Stimulated activated CD8-positive, alpha-beta memory T cell treated with anti-CD3 and anti-CD28 coated beads, Interleukin-4, amount 100 ng/mL, for 24 hours (primary cell): Measurements from ENCODE around the gene PF4V1.
"Not testable (repeated sequence)": the region's sequence is repeated elsewhere in the genome, so short reads cannot be mapped to it uniquely, and the experiment has no call there.

ENCODE experiments used
- DNase-seq: peaks from one replicate; pipeline ENCODE4 v3.0.0-alpha.2; 2020; ENCODE audit warnings: low read depth

Gene PF4V1

DNA sequence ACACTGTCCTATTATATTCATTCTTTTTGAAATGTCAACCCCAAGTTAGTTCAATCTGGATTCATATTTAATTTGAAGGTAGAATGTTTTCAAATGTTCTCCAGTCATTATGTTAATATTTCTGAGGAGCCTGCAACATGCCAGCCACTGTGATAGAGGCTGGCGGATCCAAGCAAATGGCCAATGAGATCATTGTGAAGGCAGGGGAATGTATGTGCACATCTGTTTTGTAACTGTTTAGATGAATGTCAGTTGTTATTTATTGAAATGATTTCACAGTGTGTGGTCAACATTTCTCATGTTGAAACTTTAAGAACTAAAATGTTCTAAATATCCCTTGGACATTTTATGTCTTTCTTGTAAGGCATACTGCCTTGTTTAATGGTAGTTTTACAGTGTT, 17.7 kb downstream of the PF4V1 start:
- DNase-seq, result no peak

DNA sequence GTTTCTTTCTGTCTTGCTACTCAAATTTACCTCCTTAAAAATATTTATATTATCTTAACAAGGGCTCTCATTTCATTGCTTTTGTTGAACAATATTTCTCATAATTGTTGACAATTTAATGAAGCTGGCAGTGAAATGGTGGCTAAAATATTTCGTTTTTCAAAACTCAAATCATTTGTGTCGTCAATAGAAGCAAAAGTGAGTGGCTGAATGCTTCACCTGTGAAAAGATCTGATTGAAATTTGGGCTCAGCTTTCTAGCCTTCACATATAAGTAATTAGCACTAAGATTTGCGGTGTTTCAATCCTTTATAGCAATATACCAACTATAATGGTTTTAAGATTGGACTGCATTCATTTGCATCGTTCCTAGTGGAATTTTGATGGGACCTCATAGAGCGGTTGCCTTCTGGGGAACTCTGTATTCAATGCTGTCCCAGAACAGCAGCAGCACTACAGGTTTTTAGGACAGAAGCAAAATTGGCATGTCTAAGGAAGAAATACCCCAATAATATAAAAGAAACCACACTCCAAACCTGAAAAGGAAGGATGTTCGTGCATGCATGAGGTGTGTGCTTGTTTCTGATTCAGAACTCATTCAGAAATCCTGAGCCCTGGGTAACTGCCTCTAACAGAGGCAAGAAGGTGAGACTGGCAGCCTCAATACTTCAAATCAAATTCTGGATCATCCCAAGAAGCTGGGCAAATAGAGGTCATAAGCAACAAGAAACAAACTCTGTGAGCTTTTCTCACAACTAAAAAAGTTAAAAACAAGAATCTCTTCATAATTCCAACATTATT, 18.6 kb downstream of the PF4V1 start:
- DNase-seq, result no peak

DNA sequence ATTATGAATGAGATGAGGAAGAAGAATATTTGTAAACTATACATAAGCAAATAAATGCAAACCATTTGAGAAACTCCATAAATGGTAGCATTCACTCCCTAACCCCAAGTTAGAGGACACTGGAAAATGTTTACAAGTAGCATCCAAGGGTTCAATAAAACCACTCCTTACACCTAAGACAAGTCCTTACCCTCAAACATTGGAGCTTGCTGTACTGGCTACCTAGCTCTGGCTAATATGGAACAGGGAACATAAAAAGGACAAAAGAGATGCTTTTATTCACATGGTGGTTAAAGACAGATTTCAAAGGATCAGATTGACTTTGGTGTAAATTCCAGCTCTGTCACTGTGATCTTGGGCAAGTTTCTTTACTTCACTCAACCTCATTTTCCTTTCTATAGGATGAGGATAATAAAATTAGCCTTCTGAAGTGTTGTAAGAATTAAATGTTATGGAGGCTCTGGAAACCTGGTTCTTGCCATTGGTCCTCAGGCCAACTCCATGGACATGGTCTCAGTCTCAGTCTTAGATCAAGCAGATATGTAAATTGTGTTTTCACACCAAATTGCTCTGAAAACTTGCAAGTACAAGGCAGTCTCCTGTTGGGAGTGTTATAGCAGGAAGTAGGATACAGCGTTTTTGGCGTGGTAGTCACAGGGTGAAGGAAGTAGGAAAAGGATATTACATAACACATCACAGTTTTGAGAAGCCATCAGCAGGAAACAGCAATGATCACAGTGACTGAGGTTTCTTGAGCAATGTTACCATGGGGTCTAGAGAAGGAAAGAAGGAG, 19.4 kb downstream of the PF4V1 start:
- no peak for DNase-seq

DNA sequence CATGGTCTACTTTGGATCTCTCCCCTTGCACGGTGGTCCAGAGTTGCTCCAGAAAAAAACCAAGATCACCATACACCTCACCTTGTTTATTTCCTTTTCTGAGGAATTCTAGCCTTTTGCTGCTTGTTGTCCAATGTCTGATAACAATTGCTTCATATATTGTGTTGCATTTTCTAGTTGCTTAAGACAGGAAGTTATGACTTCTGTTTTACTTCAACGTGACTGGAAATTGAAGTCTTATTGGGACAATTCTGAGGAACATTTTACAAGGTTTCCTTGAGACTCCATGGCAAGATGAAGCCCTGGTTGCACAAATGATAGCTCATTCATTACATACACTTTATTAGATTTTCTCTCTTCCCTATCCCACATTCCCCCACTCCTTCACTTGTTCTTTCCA, 21.3 kb downstream of the PF4V1 start:
- no peak for DNase-seq

DNA sequence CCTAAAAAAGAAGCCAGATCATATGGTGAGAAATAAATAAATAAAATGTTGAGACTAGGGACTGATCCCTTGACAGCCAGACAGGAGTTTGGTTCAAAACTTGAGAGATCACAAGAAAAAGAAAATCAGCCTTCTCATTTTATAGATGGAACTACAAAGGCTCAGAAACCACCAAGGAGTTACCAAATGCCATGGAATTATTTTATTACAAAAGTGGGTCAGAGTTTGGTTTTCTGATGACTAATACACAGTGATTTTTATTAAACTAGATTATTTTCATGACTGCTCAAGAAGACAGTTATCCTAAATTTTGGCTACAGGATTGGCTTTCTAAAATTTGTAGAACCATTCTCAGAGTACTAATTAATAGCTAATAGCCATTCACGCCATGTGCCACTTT, 22.3 kb downstream of the PF4V1 start:
- DNase-seq, result no peak

DNA sequence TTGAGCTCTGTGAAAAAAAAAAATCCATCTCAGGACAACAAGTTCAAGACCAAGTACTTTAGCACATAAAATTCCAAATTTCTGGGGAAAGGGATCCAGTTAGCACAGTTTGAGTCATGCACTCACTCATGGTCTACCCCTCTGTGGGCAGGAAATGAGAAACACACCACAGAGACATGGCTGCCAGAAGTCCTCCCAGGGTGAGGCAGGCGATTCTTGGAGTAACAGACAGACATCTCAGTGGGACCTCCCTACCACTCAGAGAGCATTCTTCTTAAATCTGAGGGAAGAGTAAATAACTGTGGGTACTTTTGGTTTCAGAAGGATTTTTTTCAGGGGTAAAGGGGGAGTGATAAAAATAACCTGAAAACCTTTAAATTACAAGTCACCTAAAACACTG, 30.2 kb downstream of the PF4V1 start:
- DNase-seq, result no peak

DNA sequence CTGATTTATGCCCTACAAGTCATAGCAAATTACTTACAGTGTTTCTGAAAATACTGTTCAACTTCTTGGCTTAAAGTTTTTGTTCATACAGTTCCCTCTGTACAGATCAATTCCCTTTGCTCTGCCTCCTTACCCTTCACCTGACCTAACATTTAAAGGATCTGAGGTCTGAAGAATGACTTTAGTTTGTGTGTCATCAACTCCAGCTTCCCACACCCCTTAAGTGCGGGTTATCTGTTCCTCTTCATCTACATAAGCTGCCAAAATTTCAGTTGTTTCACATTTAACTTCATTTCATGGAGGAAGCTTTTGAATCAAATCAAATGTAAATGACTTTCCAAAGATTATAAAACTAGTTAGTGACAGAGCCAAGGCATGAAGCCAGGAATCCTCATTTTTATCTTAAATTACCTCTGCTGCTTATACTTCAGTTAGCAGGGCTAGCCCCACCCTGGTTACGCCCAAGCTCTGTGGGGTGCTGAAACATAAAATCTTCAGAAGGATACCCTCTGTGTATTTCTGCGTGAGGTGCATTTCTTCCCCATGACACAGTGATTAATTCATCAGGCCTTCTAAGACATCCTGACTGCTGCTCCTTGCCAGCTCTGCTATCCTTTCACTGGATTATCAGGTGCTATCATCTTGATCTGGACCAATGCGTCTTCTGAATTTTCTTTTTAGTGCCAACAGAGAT, 32.6 kb downstream of the PF4V1 start:
- DNase-seq, result no peak

DNA sequence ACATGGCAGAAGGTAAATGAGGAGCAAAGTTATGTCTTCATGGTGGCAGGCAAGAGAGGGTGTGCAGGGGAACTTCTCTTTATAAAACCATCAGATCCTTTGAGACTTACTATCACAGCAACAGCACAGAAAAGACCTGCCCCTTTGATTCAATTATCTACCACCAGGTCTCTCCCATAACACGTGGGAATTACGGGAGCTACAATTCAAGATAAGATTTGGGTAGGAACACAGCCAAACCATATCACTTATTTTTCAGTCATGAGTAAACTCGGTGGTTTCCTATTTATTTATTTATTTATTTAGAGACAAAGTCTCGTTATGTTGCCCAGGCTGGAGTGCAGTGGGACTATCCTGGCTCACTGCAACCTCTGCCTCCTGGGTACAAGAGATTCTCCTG, 38.2 kb downstream of the PF4V1 start:
- DNase-seq, result no peak

DNA sequence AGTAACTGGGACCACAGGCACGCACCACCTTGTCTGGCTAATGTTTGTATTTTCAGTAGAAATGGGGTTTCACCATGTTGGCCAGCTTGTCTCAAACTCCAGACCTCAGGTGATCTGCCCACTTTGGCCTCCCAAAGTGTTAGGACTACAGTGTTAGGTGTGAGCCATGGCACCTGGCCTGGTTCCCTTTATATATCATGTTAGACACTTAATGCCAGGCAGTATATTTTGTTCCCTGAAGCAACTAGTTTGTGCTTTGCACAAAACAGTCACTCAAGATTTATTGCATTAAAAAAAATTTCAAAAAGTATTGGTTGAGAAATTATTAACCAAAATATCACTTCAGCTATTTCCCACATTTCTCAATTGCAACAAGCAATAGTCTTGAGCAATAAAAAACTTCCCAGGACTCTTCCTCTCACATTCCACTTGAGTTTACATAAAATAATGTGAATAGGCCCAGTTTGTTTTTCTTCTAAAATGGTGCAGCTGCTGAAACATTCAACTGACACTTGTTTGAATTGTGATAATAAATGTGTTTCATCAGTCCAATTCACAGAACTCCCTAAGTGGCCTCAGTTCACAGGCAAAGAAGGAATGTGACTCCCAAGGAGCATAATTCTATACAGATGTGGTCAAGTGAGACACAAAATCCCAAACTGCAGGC, 38.8 kb downstream of the PF4V1 start:
- no peak for DNase-seq

DNA sequence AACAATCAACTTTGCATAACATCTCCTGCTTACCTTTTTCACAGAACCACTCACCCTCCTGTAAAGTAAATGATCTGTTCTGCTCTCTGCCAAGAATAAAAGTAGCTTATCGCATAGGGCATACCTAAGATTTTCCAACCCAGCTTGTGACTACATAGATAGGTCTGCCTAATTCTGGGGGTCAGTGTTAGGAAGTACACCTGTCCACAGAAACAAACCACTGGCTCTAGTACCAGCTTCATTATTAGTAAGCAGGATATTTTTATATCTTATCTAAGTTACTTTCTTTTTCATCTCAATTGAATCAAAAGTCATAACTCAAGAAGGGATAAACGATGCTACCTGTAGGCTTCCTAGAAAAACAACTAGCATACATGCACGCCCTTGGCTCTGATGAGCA, 39.9 kb downstream of the PF4V1 start:
- no peak for DNase-seq

DNA sequence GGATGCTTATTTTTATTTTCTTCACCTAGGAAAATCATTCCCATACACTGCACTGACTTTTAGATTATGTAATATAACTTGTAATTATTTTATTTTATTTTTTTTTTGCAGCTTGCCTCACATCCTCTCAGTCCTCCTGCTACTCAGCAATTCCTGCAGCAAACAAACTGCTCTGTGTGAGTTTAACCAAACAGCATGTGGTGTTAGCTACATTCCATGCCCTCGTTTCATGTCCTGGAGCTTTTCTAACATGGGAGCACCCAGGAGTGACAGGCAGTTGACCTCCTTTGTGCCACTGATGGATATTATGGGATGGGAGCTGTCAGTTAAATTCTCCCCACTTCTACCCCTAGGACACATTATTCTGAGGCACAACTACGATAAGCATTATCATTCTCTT, 40.9 kb downstream of the PF4V1 start:
- no peak for DNase-seq

DNA sequence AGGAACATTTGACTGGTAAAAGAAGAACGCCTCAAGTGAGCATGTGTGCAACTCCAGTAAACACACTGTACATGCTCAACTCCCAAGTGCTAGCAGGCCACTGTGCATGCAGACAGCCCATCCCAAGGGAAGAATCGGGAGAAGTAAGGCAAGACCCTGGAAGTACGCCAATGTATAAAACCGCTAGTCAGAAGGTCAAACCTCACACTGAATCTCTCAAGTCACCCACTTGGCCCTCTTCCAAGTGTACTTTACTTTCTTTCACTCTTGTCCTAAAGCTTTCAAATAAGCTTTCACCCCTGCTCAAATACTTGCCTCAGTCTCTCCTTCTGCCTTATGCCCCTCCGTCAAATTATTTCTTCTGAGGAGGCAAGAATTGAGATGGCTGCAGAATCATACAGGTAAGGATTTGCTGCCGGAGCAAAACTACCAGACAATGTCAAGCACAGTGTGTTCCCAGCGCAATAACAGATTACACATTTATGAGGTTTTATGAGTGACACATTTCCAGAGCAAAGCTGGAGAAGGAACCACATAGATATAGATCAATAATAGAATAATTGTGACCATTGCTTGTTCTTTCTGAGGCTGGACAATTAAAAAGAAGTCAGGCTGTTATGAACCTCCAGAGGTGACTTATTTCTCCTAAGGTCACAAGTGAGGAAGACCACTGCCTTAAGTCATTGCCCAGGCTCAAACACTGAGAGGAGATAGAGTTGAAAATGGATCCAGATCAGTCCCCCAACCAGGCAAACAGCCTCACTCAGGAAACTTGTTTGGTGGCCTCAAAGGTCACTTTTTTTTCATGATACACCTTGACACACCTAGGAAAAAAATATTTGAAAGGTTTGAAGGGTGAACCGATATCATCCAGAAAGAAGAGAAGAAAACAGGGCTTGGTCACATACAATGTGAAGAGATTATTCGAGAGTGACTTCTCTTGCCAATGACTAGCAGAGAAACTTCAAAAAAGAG, 42.4 kb downstream of the PF4V1 start:
- no peak for DNase-seq

DNA sequence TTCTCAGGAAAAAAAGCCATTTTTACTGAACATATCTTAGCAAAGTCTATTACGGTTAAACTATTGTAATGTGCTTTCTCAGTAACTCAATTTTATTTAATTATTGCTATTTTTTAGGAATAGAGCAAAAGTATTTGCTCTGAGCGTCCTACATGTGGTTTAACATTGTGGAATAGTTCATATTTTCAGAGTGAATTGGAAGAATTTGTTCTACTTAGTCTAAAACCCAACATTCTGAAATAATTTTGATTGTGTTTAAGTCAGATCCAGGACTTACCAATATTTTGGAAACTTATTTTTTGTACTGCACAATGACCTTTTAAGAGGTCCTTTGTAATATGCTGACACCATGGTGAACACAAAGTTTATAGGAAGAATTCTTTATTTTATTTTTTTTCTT, 43.3 kb downstream of the PF4V1 start:
- DNase-seq, result no peak

DNA sequence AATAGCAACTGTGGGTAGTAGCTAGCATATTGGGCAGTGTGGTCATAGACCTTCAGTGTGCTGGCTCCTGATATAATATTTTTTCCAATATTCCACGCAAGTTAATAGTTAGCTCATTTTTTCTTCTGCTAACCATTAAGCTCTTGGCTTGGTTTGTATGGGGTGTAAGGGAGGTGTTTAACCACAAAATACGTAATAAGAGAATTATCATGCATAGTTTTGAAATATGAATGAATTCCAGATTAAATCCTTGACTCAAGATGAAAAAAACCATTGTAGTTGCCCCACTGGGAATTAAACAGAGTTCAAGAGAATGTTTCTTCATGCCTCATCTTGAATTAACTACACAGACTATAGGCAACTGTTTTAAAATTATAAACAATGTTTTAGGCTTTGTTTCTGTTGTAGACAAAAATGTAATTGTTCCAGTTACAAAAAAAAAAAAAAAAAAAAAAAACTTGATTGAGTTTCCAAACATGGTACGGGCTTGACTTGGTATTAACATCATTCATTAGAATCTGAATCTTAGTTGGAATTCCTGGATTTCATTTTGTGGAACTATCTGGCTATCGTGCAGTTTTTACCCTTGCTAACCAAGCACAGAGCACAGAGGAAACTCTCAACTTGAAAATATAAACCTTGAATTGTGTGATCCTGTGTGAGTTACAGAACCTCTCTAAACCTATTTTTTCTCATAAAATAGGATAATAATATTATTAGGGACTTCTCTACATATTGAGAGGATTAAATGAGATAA, 44.5 kb downstream of the PF4V1 start:
- DNase-seq, result no peak

DNA sequence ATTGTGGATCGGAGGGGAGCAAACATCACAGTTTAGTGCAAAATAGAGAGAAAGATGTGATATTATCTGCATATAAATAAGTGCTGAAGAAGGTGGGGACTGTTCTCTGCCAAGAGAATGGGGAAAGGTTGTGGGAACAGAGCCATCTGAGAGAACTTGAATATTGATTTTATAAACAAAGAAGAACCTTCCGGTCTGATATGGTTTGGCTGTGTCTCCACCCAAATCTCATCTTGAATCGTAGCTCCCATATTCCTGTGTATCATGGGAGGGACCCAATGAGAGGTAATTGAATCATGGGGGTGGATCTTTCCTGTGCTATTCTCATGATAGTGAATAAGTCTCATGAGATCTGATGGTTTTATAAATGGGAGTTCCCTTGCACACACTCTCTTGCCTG, 46.2 kb downstream of the PF4V1 start:
- DNase-seq, result not testable (repeated sequence)

DNA sequence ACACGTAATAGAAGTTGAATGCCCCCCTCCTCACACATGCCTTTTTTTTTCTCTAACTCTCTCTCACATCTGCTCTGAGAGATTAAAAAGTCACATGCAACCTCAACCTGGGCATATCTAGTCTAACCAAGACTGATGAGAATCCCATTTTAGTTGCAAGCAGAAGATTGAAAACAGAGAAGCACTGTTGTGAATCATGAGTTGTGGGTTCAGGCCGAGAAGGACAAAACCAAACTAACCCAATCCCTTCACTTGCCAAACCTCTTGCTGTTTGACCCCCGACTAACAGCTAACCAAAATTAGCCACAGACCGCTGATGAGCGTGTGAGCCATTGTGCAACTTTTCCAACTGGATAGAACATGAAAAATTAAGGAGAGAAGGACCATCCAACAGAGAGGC, 47.9 kb downstream of the PF4V1 start:
- no peak for DNase-seq

DNA sequence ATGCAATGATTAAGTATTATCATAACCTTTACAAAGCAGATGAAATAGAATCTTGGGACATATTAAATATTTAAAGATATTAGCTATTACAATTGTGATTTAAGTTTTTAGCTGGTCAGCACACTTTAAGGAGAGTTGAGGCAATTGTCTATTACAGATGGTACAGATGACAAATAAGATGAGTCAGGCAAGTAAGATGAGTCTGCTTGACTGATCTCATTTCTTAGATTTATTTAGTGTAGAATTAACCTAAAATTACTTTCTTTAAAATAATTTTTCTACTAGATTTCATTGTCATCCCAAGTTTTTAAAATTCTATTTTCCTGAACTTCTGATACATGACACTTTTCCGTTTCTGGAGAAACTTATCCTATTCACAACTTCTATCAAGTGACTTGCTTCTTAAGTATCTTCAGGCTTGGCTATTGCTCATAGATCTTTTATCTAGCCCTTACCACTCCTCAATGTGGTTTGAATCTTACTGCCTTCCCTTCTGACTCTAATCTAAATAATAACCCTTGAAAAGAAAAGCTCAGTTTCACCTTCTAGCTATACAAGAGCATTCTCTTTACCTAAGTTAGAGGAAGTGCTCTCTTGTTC, 49.0 kb downstream of the PF4V1 start:
- no peak for DNase-seq

DNA sequence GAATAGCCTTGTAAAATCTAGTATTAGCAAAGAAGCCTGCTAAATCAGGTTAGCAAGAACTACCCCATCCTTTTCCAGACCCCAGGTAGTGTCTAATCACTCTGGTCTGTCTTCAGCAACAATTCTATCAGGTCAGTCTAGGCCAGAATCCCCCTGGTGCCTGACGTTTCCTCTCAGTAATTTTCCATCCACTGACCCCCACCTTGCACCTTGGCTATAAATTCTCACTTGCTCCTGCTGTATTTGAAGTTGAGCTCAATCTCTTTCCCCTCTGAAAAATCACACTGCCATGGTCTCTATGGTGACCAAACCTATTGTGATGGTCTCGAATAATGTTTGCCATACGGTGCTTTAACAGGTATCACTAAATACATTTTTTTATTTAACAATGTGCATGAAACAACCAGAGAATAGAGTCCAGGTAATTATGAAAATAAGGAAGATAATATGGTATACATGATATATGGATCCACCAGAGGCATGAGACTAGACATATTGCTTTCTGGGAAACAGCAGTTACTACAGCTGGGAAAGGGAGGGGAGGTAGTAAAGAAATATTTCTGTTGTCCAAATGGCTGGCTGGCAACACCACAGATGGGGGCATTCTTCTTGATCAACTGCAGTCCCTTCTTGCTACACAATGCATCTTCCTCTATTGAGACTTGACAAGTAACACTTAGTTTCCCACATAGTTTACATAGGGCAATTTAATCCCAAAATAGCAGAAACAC, 49.9 kb downstream of the PF4V1 start:
- no peak for DNase-seq
